ENCODE data around the gene CREB5. TPM values are rescaled to one million over a fixed set of nuclear protein-coding genes. Genes with fewer than 3 reads are reported as not detected.

The CREB5 gene
- total and polyA plus RNA-seq, 2 of the 8 experiments (the other 6 are each of a cell fraction or from before 2014, with no cell fraction given): 2.4 to 2.7 TPM

DNA sequence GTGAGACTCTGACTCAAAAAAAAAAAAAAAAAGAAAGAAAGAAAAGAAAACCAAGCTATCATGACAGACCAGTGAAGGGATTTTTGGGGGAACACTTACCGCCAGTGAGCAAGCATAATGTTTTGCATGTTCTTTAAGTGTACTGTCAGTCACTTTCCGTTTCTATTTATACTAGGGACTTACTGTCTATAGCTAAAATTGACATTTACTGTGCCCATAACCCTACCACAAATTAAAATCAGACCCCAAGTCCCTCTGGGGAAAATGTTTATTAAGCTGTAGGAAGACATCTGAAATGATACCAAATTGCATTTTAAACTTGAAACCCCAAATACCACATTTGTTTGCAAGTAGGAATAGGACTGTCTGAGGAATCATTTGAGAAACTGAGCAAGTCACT, 293.0 kb downstream of the CREB5 start:
- FAIRE-seq: no peak
- ChIA-PET POLR2A (ENCODE audit: partially characterized antibody) (no interaction called here), CTCF (ENCODE audit: partially characterized antibody) (interaction anchor here (1.2 kb wide), 1 partner anchor 27 kb away, joined by 3 read pairs; no protein-coding TSS in a partner anchor)
- Histone ChIP-seq H3K27ac (ENCODE audit: low read depth, low read length) (no peak overlapping the region), H4K91ac (replicated peaks; ENCODE audit: insufficient read length, low read length) (no peak overlapping the region), H4K5ac (ENCODE audit: insufficient read length, low read depth, low read length) (no peak overlapping the region), H4K20me1 (replicated peaks in 1 of 2; ENCODE audit: control insufficient read depth in 1 of 2, insufficient read depth in 2 of 2, low read length in 2 of 2) (no peaks in the 10 kb centered on the region), H3K56ac (replicated peaks; ENCODE audit: insufficient read length, low read depth, low read length) (no peak overlapping the region), H2BK5ac (ENCODE audit: low read depth, low read length) (no peak overlapping the region), H3K4me2 (ENCODE audit: insufficient read depth in 1 of 2, low read depth in 2 of 2, low read length in 2 of 2) (no peak overlapping the region), H3K23ac (ENCODE audit: insufficient read length) (no peak overlapping the region), H3K4me3 (ENCODE audit: extremely low read depth in 1 of 4, insufficient read depth in 2 of 4, low read depth in 3 of 4, low read length in 4 of 4) (no peak overlapping the region), H3K36me3 (ENCODE audit: control insufficient read depth in 2 of 4, insufficient read depth in 4 of 4, low read length in 3 of 4) (no peaks in the 10 kb centered on the region; a peak in 1 of 8 replicates), H3K79me2 (ENCODE audit: control insufficient read depth in 1 of 2, insufficient read depth in 2 of 2, low read length in 2 of 2) (no peaks in the 10 kb centered on the region), H4K8ac (ENCODE audit: extremely low read depth, insufficient read depth, low read length) (no peak overlapping the region), H3K4me1 (replicated peaks in 1 of 4; ENCODE audit: control insufficient read depth in 3 of 4, insufficient read depth in 4 of 4, low read length in 3 of 4) (peaks cover 0 to 9% (median 5%) of the 10 kb centered on the region in 4 experiments; a peak in 3 of 7 replicates), H3K23me2 (ENCODE audit: low read depth, low read length) (no peaks in the 10 kb centered on the region), H2BK120ac (replicated peaks; ENCODE audit: low read depth, low read length) (no peak overlapping the region), H3K79me1 (ENCODE audit: low read depth, low read length) (no peaks in the 10 kb centered on the region), H3K9me3 (ENCODE audit: insufficient read depth in 2 of 2, low read depth in 1 of 2, low read length in 1 of 2) (no peaks in the 10 kb centered on the region), H3K14ac (ENCODE audit: insufficient read length) (no peak overlapping the region), H2BK15ac (ENCODE audit: low read length) (no peak overlapping the region), H3K9ac (replicated peaks in 1 of 4; ENCODE audit: extremely low read depth in 1 of 4, low read depth in 3 of 4, low read length in 3 of 4) (no peak overlapping the region), H2BK20ac (ENCODE audit: low read length) (no peak overlapping the region), H2BK12ac (ENCODE audit: low read depth, low read length) (no peak overlapping the region), H2AFZ (ENCODE audit: low read length) (no peak overlapping the region), H3K18ac (ENCODE audit: extremely low read depth, low read length) (no peak overlapping the region), H2AK5ac (ENCODE audit: low read depth, low read length) (no peak overlapping the region), H3K27me3 (replicated peaks in 1 of 4; ENCODE audit: control insufficient read depth in 3 of 4, extremely low read depth in 1 of 4, insufficient read depth in 3 of 4, low read length in 3 of 4) (no peaks in the 10 kb centered on the region), H3K4ac (replicated peaks; ENCODE audit: insufficient read length, low read depth, low read length) (no peak overlapping the region)
- 94% methylated on average over 2 of the region's 2 CpGs; no CpG with 5 or more reads in 1 of the 2 experiments for WGBS, 2 experiments (ENCODE audit: extremely low coverage in 1 of 2, insufficient coverage in 1 of 2, insufficient read length in 1 of 2, insufficient replicate concordance in 2 of 2, low coverage in 1 of 2, low lambda C conversion rate in 2 of 2, missing lambda C conversion rate in 1 of 2)
- TF ChIP-seq SP4 (IDR thresholded peaks at IDR 0.05; ENCODE audit: low read length) (no peak), KDM1A (IDR thresholded peaks at IDR 0.05; ENCODE audit: borderline replicate concordance, low read length) (no peak), RBBP5 (IDR thresholded peaks at IDR 0.05; ENCODE audit: borderline replicate concordance, low read depth, low read length) (no peak), CTBP2 (IDR thresholded peaks at IDR 0.05; ENCODE audit: borderline replicate concordance, insufficient read depth, insufficient read length, low read length) (no peak)
- DNase-seq (ENCODE audit: low read depth in 1 of 2, low spot score in 2 of 2): no peak
